Stimulated activated CD8-positive, alpha-beta memory T cell treated with anti-CD3 and anti-CD28 coated beads, Interleukin-7, amount 100 ng/mL, for 24 hours (primary cell): ENCODE results near the gene ABHD6.
"Not testable (repeated sequence)": the region's sequence is repeated elsewhere in the genome, so short reads cannot be mapped to it uniquely, and the experiment has no call there.

ENCODE experiments used
- DNase-seq: peaks from one replicate; pipeline ENCODE4 v3.0.0-alpha.2; 2020; ENCODE audit warnings: low read depth

The ABHD6 gene

DNA sequence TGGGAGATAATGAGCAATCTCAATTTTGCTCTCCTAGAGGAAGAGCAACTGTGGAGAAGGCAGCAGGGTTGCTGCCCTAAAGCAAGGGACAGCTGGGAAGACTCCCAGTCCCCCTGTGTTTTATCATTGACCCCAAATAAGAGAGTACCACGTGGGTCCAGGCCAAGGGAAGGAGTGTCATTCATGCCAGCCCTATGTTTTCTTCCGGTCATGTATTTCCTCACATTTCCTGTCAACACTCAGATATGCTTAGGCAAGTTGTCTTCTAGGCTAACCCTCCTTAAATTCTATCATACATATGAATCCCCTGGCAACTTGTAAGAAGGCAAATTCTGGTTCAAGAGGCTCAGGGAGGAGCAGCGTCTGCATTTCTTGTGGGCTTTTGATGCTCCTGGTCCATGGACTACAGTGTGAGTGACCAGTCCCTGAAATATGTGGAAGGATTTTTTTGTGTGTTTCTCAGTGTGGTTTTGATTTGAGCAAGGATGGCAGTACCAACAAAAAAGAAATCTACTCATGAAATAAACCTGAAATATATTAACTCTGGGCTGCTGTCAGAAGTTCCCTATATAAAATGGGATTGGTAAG is 36.5 kb downstream of the ABHD6 start:
- DNase-seq: no peak

DNA sequence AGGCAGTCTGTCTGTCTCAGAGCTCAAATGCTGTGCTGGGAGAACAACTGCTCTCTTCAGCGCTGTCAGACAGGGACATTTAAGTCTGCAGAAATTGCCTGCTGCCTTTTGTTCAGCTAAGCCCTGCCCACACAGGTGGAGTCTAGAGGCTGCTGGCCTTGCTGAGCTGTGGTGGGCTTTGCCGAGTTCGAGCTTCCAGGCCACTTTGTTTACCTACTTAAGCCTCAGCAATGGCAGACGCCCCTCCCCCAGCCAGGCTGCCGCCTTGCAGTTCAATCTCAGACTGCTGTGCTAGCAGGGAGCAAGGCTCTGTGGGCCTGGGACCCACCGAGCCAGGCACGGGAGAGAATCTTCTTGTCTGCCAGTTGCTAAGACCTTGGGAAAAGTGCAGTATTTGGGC is 43.5 kb downstream of the ABHD6 start:
- no peak for DNase-seq

GRCh38 chr3:58285334-58285733 is 47.7 kb downstream of the ABHD6 start:
- no peak for DNase-seq

DNA sequence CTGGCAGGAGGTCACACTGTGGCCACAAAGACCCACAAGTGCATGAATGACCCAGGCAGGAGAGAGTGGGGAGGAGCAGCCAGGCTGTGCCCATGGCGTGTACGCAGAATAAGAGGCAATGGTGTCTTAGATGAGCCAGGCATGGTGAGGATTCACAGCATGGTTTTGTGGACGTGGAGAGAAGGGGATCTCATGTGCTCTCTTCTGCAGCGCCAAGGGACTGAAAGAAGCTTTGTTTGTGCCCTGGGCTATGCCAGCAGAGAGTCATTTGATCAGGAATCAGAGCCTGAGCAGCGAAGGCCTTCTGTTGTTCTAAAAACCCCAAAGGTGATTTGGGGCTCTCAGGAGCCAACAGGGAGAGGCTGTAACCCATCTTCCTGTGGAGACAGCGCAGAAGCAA is 49.8 kb downstream of the ABHD6 start:
- no peak for DNase-seq

- DNase-seq: no peak
These were observed 50.6 kb downstream of the ABHD6 start for GRCh38 chr3:58288011-58288728.

GRCh38 chr3:58288964-58289613 is 51.5 kb downstream of the ABHD6 start:
- DNase-seq: not testable (repeated sequence)

DNA sequence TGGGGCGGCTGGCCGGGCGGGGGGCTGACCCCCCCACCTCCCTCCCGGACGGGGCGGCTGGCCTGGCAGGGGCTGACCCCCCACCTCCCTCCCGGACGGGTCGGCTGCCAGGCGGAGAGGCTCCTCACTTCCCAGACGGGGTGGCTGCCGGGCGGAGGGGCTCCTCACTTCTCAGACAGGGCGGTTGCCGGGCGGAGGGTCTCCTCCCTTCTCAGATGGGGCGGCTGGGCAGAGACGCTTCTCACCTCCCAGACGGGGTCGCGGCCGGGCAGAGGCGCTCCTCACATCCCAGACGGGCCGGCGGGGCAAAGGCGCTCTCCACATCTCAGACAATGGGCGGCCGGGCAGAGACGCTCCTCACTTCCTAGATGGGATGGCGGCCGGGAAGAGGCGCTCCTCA is 52.9 kb downstream of the ABHD6 start:
- not testable (repeated sequence) for DNase-seq

GRCh38 chr3:58291671-58292338 is 54.2 kb downstream of the ABHD6 start:
- DNase-seq: no peak

- DNase-seq: no peak
These were observed 55.3 kb downstream of the ABHD6 start for GRCh38 chr3:58292866-58293265.

DNA sequence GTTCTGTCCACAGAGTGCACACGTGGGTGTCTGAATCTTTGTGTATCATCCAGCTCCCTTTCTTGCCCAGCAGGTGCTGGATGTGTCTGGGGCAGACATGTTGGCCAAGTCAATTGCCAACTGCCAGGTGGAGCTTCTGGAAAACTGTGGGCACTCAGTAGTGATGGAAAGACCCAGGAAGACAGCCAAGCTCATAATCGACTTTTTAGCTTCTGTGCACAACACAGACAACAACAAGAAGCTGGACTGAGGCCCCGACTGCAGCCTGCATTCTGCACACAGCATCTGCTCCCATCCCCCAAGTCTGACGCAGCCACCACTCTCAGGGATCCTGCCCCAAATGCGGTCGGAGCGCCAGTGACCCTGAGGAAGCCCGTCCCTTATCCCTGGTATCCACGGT is 55.9 kb downstream of the ABHD6 start:
- no peak for DNase-seq

GRCh38 chr3:58296269-58296668 is 58.7 kb downstream of the ABHD6 start:
- no peak for DNase-seq

DNA sequence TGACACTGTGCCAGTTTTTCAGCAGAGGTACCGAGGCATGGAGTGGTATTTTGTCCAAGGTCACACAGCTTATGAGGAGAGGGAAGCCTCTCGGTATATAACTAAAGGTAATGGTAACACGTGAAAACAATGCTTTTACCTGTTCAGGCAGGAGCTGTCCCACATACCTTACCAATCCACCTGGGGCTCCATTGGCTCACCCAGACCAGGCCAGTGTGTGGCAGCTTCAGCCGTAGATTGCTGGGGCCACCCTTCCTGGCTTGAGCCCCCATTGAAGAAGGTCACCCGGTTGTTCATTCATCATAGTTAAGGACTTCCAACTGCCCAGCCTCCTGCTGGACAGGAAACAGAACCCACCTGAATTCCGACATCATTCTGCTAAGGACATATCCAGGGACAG is 59.3 kb downstream of the ABHD6 start:
- DNase-seq: no peak

DNA sequence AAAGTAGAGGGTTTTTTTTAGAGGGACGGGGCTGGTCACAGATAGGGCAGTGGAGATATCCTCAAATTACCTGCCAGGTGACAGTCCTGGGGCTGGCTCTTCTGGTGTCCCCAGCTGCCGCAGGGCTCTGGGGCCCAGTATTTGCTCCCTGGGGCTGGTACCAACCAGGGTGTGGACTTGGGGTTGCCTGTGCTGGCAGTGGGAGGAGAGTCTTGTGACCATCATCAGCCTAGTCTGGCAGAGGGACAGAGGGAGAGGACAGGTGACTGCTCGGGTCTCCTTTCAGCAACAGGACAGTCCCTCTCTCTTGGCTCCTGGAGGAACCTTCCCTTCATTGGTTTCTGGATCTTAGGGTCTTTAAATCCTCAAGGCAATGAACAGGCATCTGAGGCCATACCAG is 60.6 kb downstream of the ABHD6 start:
- DNase-seq: no peak

DNA sequence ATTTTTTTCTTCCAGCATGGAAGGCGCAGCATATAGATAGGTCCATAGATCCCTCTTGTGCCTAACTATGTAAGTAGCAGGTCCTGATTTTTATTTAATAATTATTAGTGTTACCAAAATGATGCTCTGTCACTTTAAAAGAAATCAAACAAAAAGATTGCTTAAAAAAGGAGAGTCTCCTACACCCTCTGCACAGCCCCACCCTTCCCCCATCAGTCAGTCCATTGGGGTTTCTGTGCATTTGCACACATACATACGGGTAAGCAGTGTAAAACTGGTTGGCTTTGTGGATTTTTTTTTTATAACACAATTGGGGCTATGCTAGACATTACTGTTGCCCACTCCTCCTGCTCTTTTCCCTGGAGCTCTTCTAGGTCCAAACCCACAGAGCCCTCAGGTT is 61.5 kb downstream of the ABHD6 start:
- DNase-seq: no peak

DNA sequence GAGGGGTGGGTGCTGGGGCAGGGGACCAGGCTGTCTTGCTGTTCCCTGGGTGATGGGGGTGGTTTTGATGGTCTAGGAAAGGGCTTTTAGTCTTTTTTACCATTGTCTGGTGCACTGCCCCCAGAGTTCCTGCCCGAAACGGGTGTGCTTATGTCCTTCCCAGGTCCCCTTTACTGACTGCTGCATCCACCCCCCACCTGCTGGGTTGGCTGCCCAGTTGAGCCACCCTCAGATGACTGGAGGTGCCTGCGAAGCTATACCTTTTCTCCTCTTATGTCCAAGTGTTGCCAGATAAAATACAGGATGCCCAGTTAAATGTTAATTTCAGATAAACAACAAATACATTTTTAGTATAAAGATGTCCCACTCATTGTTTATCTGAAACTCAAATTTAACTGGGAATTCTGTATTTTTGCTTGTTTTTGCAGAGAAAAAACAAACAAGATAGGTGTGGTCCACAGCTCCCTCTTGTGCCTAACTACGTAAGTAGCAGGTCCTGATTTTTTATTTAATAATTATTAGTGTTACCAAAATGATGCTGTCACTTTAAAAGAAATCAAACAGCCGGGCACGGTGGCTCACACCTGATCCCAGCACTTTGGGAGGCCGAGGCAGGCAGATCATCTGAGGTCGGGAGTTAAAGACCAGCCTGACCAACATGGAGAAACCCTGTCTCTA is 62.4 kb downstream of the ABHD6 start:
- no peak for DNase-seq

- peak; percentile 99 for DNase-seq
These were observed 68.5 kb downstream of the ABHD6 start, which contains the start of the genes HTD2 and RPP14 for GRCh38 chr3:58305882-58306711. HTD2 (plus strand) TSS chr3:58306520; CDS start chr3:58317614, 11,094 bp downstream. RPP14 (plus strand) TSS chr3:58306245; CDS start chr3:58310330, 4,085 bp downstream.

DNA sequence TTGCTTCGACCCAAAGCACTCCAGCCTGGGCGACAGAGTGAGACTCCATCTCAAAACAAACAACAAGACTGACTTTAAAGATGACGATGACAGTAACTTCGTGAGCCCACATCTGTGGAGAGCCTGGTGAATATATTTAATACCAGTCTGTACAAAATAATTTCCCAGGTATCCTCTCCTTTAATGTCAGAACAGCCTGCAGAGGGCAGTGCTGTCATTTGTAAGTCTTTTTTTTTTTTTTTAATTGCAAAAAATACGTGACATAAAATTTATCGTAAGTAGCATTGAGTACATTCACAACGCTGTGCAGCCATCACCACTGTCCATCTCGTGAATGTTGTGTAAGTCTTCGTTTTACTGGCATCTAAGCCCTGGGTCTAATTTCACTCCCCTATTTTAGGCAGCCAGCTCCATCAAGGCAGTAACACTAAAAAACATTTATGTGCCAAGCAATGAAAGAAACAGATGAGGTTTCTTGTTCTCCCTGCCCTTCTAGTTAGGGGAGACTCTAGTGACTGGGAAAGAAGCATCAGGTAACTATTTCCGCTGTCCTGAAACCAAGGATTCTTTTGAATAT is 70.1 kb downstream of the ABHD6 start:
- no peak for DNase-seq

GRCh38 chr3:58308728-58309127 is 71.1 kb downstream of the ABHD6 start:
- DNase-seq: no peak

- DNase-seq: no peak
These were observed 80.2 kb downstream of the ABHD6 start for GRCh38 chr3:58317811-58318210.

GRCh38 chr3:58321791-58322190 is 84.2 kb downstream of the ABHD6 start:
- DNase-seq: no peak

DNA sequence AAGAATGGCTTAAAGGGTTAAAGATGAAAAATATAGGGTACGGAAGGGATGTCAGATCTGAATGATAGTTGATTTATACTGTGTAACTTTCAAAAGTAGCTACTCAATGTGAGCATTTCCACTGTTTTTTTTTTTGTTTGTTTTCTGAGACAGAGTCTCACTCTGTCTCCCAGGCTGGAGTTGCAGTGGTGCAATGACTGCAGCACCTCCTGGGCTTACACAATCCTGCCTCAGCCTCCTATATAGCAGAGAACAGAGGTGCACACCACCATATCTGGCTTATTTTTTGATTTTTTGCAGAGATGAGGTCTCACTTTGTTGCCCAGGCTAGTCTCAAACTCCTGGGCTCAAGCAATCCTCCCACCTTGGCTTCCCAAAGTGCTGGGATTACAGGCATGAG is 85.2 kb downstream of the ABHD6 start:
- no peak for DNase-seq
